ENCODE data around the gene HRG.
"Not testable (repeated sequence)": the region's sequence is repeated elsewhere in the genome, so short reads cannot be mapped to it uniquely, and the experiment has no call there.

HRG gene

GRCh38 chr3:186679151-186679550 is 13.3 kb downstream of the HRG start:
- no peak for DNase-seq (ENCODE audit: low read depth in 2 of 2)

- no peak for DNase-seq (ENCODE audit: low read depth in 2 of 2)
Measured at GRCh38 chr3:186680869-186681268, 15.1 kb downstream of the HRG start.

GRCh38 chr3:186682812-186683211 is 17.0 kb downstream of the HRG start:
- no peak for DNase-seq (ENCODE audit: low read depth in 2 of 2)

GRCh38 chr3:186683979-186684378 is 18.2 kb downstream of the HRG start:
- no peak for DNase-seq (ENCODE audit: low read depth in 2 of 2)

- peak in 1 of 2 donors; percentile 0 for DNase-seq (ENCODE audit: low read depth in 2 of 2)
Measured at GRCh38 chr3:186686475-186686874, 20.7 kb downstream of the HRG start.

- DNase-seq (ENCODE audit: low read depth in 2 of 2): no peak
Measured at GRCh38 chr3:186687120-186687651, 21.4 kb downstream of the HRG start.

GRCh38 chr3:186690304-186690703 is 24.5 kb downstream of the HRG start:
- DNase-seq (ENCODE audit: low read depth in 2 of 2): not testable (repeated sequence)

GRCh38 chr3:186691676-186692075 is 25.9 kb downstream of the HRG start:
- DNase-seq (ENCODE audit: low read depth in 2 of 2): no peak

GRCh38 chr3:186693843-186694242 is 28.0 kb downstream of the HRG start:
- DNase-seq (ENCODE audit: low read depth in 2 of 2): no peak

- DNase-seq (ENCODE audit: low read depth in 2 of 2): no peak
Measured at GRCh38 chr3:186694288-186695032, 28.6 kb downstream of the HRG start.

GRCh38 chr3:186696522-186696921 is 30.7 kb downstream of the HRG start:
- no peak for DNase-seq (ENCODE audit: low read depth in 2 of 2)

- no peak for DNase-seq (ENCODE audit: low read depth in 2 of 2)
Measured at GRCh38 chr3:186697510-186697909, 31.7 kb downstream of the HRG start.

GRCh38 chr3:186700267-186700666 is 34.5 kb downstream of the HRG start:
- no peak for DNase-seq (ENCODE audit: low read depth in 2 of 2)

GRCh38 chr3:186702451-186702850 is 36.6 kb downstream of the HRG start:
- DNase-seq (ENCODE audit: low read depth in 2 of 2): not testable (repeated sequence)

GRCh38 chr3:186705882-186706780 is 40.3 kb downstream of the HRG start:
- DNase-seq (ENCODE audit: low read depth in 2 of 2): peak in 1 of 2 donors; percentile 20

- DNase-seq (ENCODE audit: low read depth in 2 of 2): no peak
Measured at GRCh38 chr3:186708983-186709679, 43.3 kb downstream of the HRG start.

GRCh38 chr3:186710694-186711093 is 44.9 kb downstream of the HRG start:
- DNase-seq (ENCODE audit: low read depth in 2 of 2): not testable (repeated sequence)

GRCh38 chr3:186713499-186713898 is 47.7 kb downstream of the HRG start:
- DNase-seq (ENCODE audit: low read depth in 2 of 2): no peak

GRCh38 chr3:186717039-186717457 is 51.2 kb downstream of the HRG start, which contains the start of gene KNG1:
Gene KNG1 (plus strand): TSS chr3:186717359. CDS start chr3:186717543, 184 bp downstream.
- no peak for DNase-seq (ENCODE audit: low read depth in 2 of 2)

- no peak for DNase-seq (ENCODE audit: low read depth in 2 of 2)
Measured at GRCh38 chr3:186719945-186720739, 54.3 kb downstream of the HRG start.

- no peak for DNase-seq (ENCODE audit: low read depth in 2 of 2)
Measured at GRCh38 chr3:186722457-186722856, 56.6 kb downstream of the HRG start.
